ENCODE data around the gene LITAF.

GRCh38 chr16:11596572-11597226, 10.0 kb upstream of the LITAF start:
- no peak for TF ChIP-seq CTCF (conservative IDR thresholded peaks at IDR 0.05)
- TF ChIP-seq EZH2 (IDR thresholded peaks at IDR 0.05; ENCODE audit: low read depth): no peak
